Suprapubic skin (tissue), 4 donors: ENCODE measurements around the gene ABHD10.

ENCODE experiments used
- CTCF ChIP-seq, 2 donors: fragments of 200-600 bp in 1 of 2; fragments of 450-650 bp in 1 of 2; sonication (generic) in 1 of 2; IDR thresholded peaks; one replicate each; pipeline ENCODE4 v1.5.1; 2016 to 2019; ENCODE audit warnings: antibody characterized with exemption in 2 of 2, mild to moderate bottlenecking in 1 of 2, moderate library complexity in 1 of 2
- POLR2A ChIP-seq, 2 donors: fragments of 450-650 bp; IDR thresholded peaks; one replicate each; pipeline ENCODE4 v1.6.1; 2017; ENCODE audit warnings: antibody characterized with exemption in 2 of 2, mild to moderate bottlenecking in 2 of 2, moderate library complexity in 2 of 2
- POLR2AphosphoS5 ChIP-seq, 3 donors: sonication (generic); formaldehyde crosslinking; IDR thresholded peaks; one replicate each; pipeline ENCODE4 v1.6.1; 2017; ENCODE audit warnings: antibody characterized with exemption in 3 of 3

GRCh38 chr3:111955876-111956275 is 22.9 kb upstream of the ABHD10 start:
- TF ChIP-seq CTCF (IDR thresholded peaks at IDR 0.05) (no peak), POLR2A (IDR thresholded peaks at IDR 0.05) (no peak), POLR2AphosphoS5 (IDR thresholded peaks at IDR 0.05) (no peak)
